A549 (cell line): ENCODE results near the gene RGS10. TPM values are rescaled to one million over a fixed set of nuclear protein-coding genes. Genes with fewer than 3 reads are reported as not detected.
A peak's percentile ranks its signal among the peaks of the same experiment; 100 is the strongest.
"Not testable (repeated sequence)": the region's sequence is repeated elsewhere in the genome, so short reads cannot be mapped to it uniquely, and the experiment has no call there.

Source experiments
- ATAC-seq, 2 experiments: fragments of 200-7000 bp in 1 of 2; fragments of >200 bp in 1 of 2; cut with Nextera tagmentation in 1 of 2; cut with Tn5 transposase in 1 of 2; 3 replicates each; pipeline versions ENCODE4 v1.8.0 to v1.9.1; 2018 to 2020; ENCODE audit warnings: mild to moderate bottlenecking in 1 of 2, moderate library complexity in 1 of 2
- CTCF ChIA-PET: fragments of 300-600 bp; sonication (Branson Sonifier 250); formaldehyde crosslinking; extraction: SDS; loops from one replicate; lab custom pipeline; 2021; ENCODE audit warnings: antibody characterized with exemption, inconsistent platforms; lab: Yijun Ruan, JAX
- POLR2A ChIA-PET: fragments of 350-600 bp; formaldehyde crosslinking; extraction: SDS; loops from one replicate; lab custom pipeline; 2021; ENCODE audit warnings: antibody characterized with exemption, inconsistent platforms; lab: Yijun Ruan, JAX
- DNase-seq, 2 experiments: peaks; one replicate each; pipeline versions ENCODE4 v3.0.0 to v3.0.0-alpha.2; 2011 to 2016; ENCODE audit warnings: low read depth in 1 of 2, low spot score in 1 of 2
- FAIRE-seq: peaks from 2 replicates; lab custom pipeline; 2011; peaks lifted over from hg19 to GRCh38; lab: Jason Lieb, UNC
- H3K27ac ChIP-seq, 2 experiments: fragments of >200 bp; sonication (Bioruptor Twin); formaldehyde crosslinking; 3 replicates each; pipeline ENCODE4 v1.5.1; 2016 to 2017
- H3K4me1 ChIP-seq: fragments of >200 bp; sonication (Bioruptor Twin); formaldehyde crosslinking; 3 replicates; pipeline ENCODE4 v1.6.1; 2016
- H3K4me2 ChIP-seq: fragments of >200 bp; sonication (Bioruptor Twin); formaldehyde crosslinking; 3 replicates; pipeline ENCODE4 v1.6.1; 2016
- H3K4me3 ChIP-seq: fragments of >200 bp; sonication (Bioruptor Twin); formaldehyde crosslinking; 3 replicates; pipeline ENCODE4 v1.5.1; 2016
- H3K9me3 ChIP-seq: fragments of >200 bp; sonication (Bioruptor Twin); formaldehyde crosslinking; 3 replicates; pipeline ENCODE4 v1.6.1; 2016
- CBX8 ChIP-seq: fragments of 200-600 bp; sonication (generic); IDR thresholded peaks from 2 replicates; pipeline ENCODE4 v1.6.1; 2016
- CEBPB ChIP-seq, 2 experiments: fragments of >200 bp in 1 of 2; sonication (Bioruptor Twin) in 1 of 2; formaldehyde crosslinking in 1 of 2; IDR thresholded peaks; 2 replicates each; pipeline ENCODE4 v1.6.1; 2012 to 2016
- E2F6 ChIP-seq: IDR thresholded peaks from 2 replicates; pipeline ENCODE4 v1.6.1; 2012; ENCODE audit warnings: low read depth, borderline replicate concordance
- EHF ChIP-seq: fragments of 250-450 bp; sonication (Bioruptor Pico); IDR thresholded peaks from 2 replicates; pipeline ENCODE4 v1.5.0; 2020; ENCODE audit warnings: mild to moderate bottlenecking
- EHMT2 ChIP-seq: fragments of 200-600 bp; sonication (generic); IDR thresholded peaks from 2 replicates; pipeline ENCODE4 v1.6.1; 2016; ENCODE audit warnings: antibody characterized with exemption, low read depth, mild to moderate bottlenecking, moderate library complexity
- ELK1 ChIP-seq: fragments of 150-350 bp; IDR thresholded peaks from 2 replicates; pipeline ENCODE4 v1.6.1; 2014; ENCODE audit warnings: low read depth, mild to moderate bottlenecking, low read length
- ESRRA ChIP-seq: fragments of 150-350 bp; IDR thresholded peaks from 2 replicates; pipeline ENCODE4 v1.6.1; 2014; ENCODE audit warnings: mild to moderate bottlenecking, low read length, borderline replicate concordance
- FOSL2 ChIP-seq, 2 experiments: fragments of 450-650 bp in 1 of 2; fragments of >200 bp in 1 of 2; sonication (Bioruptor Twin) in 1 of 2; formaldehyde crosslinking; IDR thresholded peaks; 2 replicates each; pipeline versions ENCODE4 v1.5.0 to v1.6.1; 2016 to 2020; ENCODE audit warnings: mild to moderate bottlenecking in 1 of 2, moderate library complexity in 1 of 2
- FOXS1 ChIP-seq: fragments of 250-450 bp; sonication (Bioruptor Pico); IDR thresholded peaks from 2 replicates; pipeline ENCODE4 v1.5.0; 2020; ENCODE audit warnings: mild to moderate bottlenecking, moderate library complexity
- HDAC2 ChIP-seq: fragments of 200-600 bp; sonication (generic); IDR thresholded peaks from 2 replicates; pipeline ENCODE4 v1.6.1; 2016
- HMGXB4 ChIP-seq: fragments of 250-450 bp; sonication (Bioruptor Pico); IDR thresholded peaks from 2 replicates; pipeline ENCODE4 v1.5.0; 2021; ENCODE audit warnings: mild to moderate bottlenecking, moderate library complexity, borderline replicate concordance
- HOXA7 ChIP-seq: fragments of 250-450 bp; sonication (Bioruptor Pico); IDR thresholded peaks from 2 replicates; pipeline ENCODE4 v1.5.0; 2020; ENCODE audit warnings: mild to moderate bottlenecking, moderate library complexity
- HOXB5 ChIP-seq: fragments of 250-450 bp; sonication (Bioruptor Pico); IDR thresholded peaks from 2 replicates; pipeline ENCODE4 v1.5.0; 2020; ENCODE audit warnings: mild to moderate bottlenecking, moderate library complexity
- MAFK ChIP-seq: fragments of 450-650 bp; IDR thresholded peaks from 2 replicates; pipeline ENCODE4 v1.6.1; 2014; ENCODE audit not compliant: partially characterized antibody
- MAX ChIP-seq: IDR thresholded peaks from 2 replicates; pipeline ENCODE4 v1.6.1; 2012
- MYC ChIP-seq: IDR thresholded peaks from 2 replicates; pipeline ENCODE4 v1.6.1; 2012; ENCODE audit warnings: mild to moderate bottlenecking, inconsistent platforms, low read length, improper control_type of control experiment, borderline replicate concordance
- PHF8 ChIP-seq: fragments of 200-600 bp; sonication (generic); IDR thresholded peaks from 2 replicates; pipeline ENCODE4 v1.6.1; 2016; ENCODE audit warnings: low read depth, mild to moderate bottlenecking, antibody characterized with exemption, moderate library complexity, borderline replicate concordance
- POLR2AphosphoS2 ChIP-seq: conservative IDR thresholded peaks from 2 replicates; pipeline ENCODE4 v1.6.1; 2012; ENCODE audit warnings: low read length, improper control_type of control experiment, inconsistent platforms
- SMC3 ChIP-seq: fragments of >200 bp; sonication (Bioruptor Twin); formaldehyde crosslinking; IDR thresholded peaks from 3 replicates; pipeline ENCODE4 v1.6.1; 2018; ENCODE audit warnings: inconsistent platforms
- TFCP2L1 ChIP-seq: fragments of 250-450 bp; sonication (Bioruptor Pico); IDR thresholded peaks from 2 replicates; pipeline ENCODE4 v1.5.0; 2021; ENCODE audit warnings: mild to moderate bottlenecking
- ZC3H11A ChIP-seq: fragments of 450-650 bp; IDR thresholded peaks from 2 replicates; pipeline ENCODE4 v1.6.1; 2014; ENCODE audit warnings: antibody characterized with exemption, mild to moderate bottlenecking
- ZSCAN20 ChIP-seq: fragments of 250-450 bp; sonication (Bioruptor Pico); IDR thresholded peaks from 2 replicates; pipeline ENCODE4 v1.8.0; 2022; ENCODE audit warnings: mild to moderate bottlenecking, moderate library complexity
- WGBS: methylation state at CpG from one replicate; pipeline ENCODE4 v1.1.6; 2017; ENCODE audit errors: missing lambda C conversion rate; 5-methylcytosine and 5-hydroxymethylcytosine counted together
- polyA plus RNA-seq, 4 experiments: library from polyadenylated mRNA; depleted of rRNA in 3 of 4; stranded (reverse); fragments of >200 nt; fragmentation: RNase III in 1 of 4; extraction: RNeasy Plus Mini Kit Qiagen cat#74134 plus additional on column Dnase treatment in 1 of 4; gene quantifications; 2 replicates in 3 of 4; 3 replicates in 1 of 4; pipeline ENCODE4 v1.2.3, GENCODE V29; 2011 to 2017

The RGS10 gene
- polyA plus RNA-seq, 2 of the 4 experiments (the other 2 are of a cell fraction): 39.7 to 46.4 TPM

GRCh38 chr10:119562097-119562496, 19.6 kb upstream of the RGS10 start:
- H3K4me1 ChIP-seq: no peaks in the 10 kb centered on the region
- H3K9me3 ChIP-seq: no peaks in the 10 kb centered on the region
- no peak overlapping the region for H3K4me2 ChIP-seq
- ChIA-PET CTCF (no interaction called here), POLR2A (no interaction called here)
- 67% methylated on average over 4 of the region's 4 CpGs for WGBS
- no peak overlapping the region for H3K4me3 ChIP-seq
- ATAC-seq: peak; percentile 59 to 64; a peak in 4 of 6 replicates
- H3K27ac ChIP-seq: no peak overlapping the region
- FAIRE-seq: no peak
- TF ChIP-seq MAFK: no peak
- no peak for TF ChIP-seq E2F6
- TF ChIP-seq ESRRA: no peak
- TF ChIP-seq PHF8: no peak
- no peak for TF ChIP-seq HMGXB4 (CRISPR knock-in tag)
- no peak for DNase-seq

GRCh38 chr10:119559511-119559910, 17.0 kb upstream of the RGS10 start:
- ATAC-seq, H3K9me3 ChIP-seq, H3K4me3 ChIP-seq, H3K4me1 ChIP-seq, H3K4me2 ChIP-seq, DNase-seq, FAIRE-seq, POLR2A ChIA-PET, H3K27ac ChIP-seq: not testable (repeated sequence)
- CTCF ChIA-PET: interaction anchor here (0.7 kb wide), 1 partner anchor 13 kb away, joined by 3 read pairs; no protein-coding TSS in a partner anchor
- 95% methylated on average over 4 of the region's 33 CpGs for WGBS

GRCh38 chr10:119556081-119556480, 13.6 kb upstream of the RGS10 start:
- CTCF ChIA-PET: interaction anchor here (1.8 to 3.1 kb wide), 2 partner anchors 13 to 357 kb away, joined by 6 to 18 read pairs; partner anchors contain the start of gene RGS10
- FAIRE-seq, H3K27ac ChIP-seq, H3K4me3 ChIP-seq, POLR2A ChIA-PET, H3K9me3 ChIP-seq, H3K4me1 ChIP-seq, H3K4me2 ChIP-seq, DNase-seq, ATAC-seq: not testable (repeated sequence)
- WGBS: 78% methylated on average over 2 of the region's 2 CpGs

GRCh38 chr10:119555178-119555784, 12.8 kb upstream of the RGS10 start:
- no peak overlapping the region for H3K27ac ChIP-seq
- 89% methylated on average over 6 of the region's 6 CpGs for WGBS
- H3K4me1 ChIP-seq: no peaks in the 10 kb centered on the region
- no peak overlapping the region for H3K4me3 ChIP-seq
- DNase-seq (no peak), ATAC-seq (no peak), FAIRE-seq (no peak)
- ChIA-PET POLR2A (no interaction called here), CTCF (interaction anchor here (0.6 to 3.1 kb wide), 4 partner anchors 12 to 797 kb away, joined by 3 to 18 read pairs (median 4); partner anchors contain the start of gene RGS10)
- H3K4me2 ChIP-seq: no peak overlapping the region
- no peak for TF ChIP-seq MYC
- no peak for TF ChIP-seq HDAC2
- TF ChIP-seq CBX8: no peak
- TF ChIP-seq SMC3: no peak
- TF ChIP-seq TFCP2L1 (CRISPR knock-in tag): no peak
- no peak for TF ChIP-seq FOSL2 (IDR thresholded peaks at IDR 0.05)
- TF ChIP-seq FOSL2 (CRISPR knock-in tag; IDR thresholded peaks at IDR 0.05): no peak
- no peak for TF ChIP-seq ELK1
- TF ChIP-seq EHF (CRISPR knock-in tag): no peak
- no peak for TF ChIP-seq CEBPB (IDR thresholded peaks at IDR 0.05)
- TF ChIP-seq MAX: no peak
- TF ChIP-seq HOXA7: no peak
- no peak for TF ChIP-seq FOXS1 (CRISPR knock-in tag)
- no peak for TF ChIP-seq ZSCAN20 (CRISPR knock-in tag)
- TF ChIP-seq EHMT2: no peak
- TF ChIP-seq ZC3H11A: no peak
- TF ChIP-seq HOXB5: no peak
- no peak for TF ChIP-seq POLR2AphosphoS2
- H3K9me3 ChIP-seq: no peaks in the 10 kb centered on the region
